Measurements from ENCODE around the gene PPP6R2.

Gene PPP6R2

DNA sequence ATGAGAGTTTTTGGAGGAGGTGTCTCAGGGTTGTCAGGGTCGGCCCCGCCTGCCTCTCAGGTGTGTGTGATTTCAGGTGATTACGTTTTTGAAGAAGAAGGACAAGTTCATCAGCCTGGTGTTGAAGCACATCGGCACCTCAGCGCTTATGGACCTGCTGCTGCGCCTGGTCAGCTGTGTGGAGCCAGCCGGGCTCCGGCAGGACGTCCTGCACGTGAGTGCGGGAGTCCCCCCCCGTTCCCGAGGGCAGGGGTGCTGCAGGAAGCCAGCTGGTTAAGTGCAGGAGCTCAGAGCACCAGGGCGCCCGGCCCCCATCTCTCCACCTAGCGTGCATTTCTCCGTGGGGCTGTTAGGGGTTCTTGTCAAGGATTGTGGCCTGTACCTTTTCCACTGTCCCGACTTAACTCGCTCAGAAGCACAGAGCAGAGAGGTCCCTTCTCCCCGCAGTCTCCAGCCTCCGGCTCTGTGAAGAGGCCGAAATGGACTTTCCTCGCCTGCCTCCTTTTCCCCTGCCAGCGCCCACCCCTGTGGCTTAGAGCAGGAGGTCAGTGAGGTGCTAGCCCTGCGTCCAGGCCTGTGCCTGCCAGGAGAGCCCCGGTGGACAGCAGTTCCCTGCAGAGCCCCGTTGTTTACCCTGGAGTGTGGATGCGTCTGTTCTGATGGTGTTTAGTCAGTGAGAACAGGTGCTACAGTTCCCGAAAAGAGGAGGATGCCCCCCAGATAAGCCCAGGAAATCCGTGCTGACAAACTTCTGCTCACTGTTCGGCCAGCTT is 71.5 kb downstream of the PPP6R2 start:
- H3K4me1 ChIP-seq (ENCODE audit: insufficient read depth, poor library complexity, severe bottlenecking) = no peaks in the 10 kb centered on the region
- H3K9me3 ChIP-seq (ENCODE audit: severe bottlenecking) = no peaks in the 10 kb centered on the region
- DNase-seq (ENCODE audit: low spot score) = no peak
- no peak for ATAC-seq (ENCODE audit: low read depth)
- peaks cover 48% of the 10 kb centered on the region for H3K36me3 ChIP-seq (ENCODE audit: low read depth)
- H3K27me3 ChIP-seq (ENCODE audit: insufficient read depth, poor library complexity, severe bottlenecking) = no peaks in the 10 kb centered on the region
- no peak overlapping the region for H3K4me3 ChIP-seq (ENCODE audit: severe bottlenecking)
- TF ChIP-seq, protein P1, sequence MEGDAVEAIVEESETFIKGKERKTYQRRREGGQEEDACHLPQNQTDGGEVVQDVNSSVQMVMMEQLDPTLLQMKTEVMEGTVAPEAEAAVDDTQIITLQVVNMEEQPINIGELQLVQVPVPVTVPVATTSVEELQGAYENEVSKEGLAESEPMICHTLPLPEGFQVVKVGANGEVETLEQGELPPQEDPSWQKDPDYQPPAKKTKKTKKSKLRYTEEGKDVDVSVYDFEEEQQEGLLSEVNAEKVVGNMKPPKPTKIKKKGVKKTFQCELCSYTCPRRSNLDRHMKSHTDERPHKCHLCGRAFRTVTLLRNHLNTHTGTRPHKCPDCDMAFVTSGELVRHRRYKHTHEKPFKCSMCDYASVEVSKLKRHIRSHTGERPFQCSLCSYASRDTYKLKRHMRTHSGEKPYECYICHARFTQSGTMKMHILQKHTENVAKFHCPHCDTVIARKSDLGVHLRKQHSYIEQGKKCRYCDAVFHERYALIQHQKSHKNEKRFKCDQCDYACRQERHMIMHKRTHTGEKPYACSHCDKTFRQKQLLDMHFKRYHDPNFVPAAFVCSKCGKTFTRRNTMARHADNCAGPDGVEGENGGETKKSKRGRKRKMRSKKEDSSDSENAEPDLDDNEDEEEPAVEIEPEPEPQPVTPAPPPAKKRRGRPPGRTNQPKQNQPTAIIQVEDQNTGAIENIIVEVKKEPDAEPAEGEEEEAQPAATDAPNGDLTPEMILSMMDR (IDR thresholded peaks at IDR 0.05; ENCODE audit: poor library complexity, severe bottlenecking) = no peak
- no peak overlapping the region for H3K27ac ChIP-seq (ENCODE audit: poor library complexity, severe bottlenecking)

DNA sequence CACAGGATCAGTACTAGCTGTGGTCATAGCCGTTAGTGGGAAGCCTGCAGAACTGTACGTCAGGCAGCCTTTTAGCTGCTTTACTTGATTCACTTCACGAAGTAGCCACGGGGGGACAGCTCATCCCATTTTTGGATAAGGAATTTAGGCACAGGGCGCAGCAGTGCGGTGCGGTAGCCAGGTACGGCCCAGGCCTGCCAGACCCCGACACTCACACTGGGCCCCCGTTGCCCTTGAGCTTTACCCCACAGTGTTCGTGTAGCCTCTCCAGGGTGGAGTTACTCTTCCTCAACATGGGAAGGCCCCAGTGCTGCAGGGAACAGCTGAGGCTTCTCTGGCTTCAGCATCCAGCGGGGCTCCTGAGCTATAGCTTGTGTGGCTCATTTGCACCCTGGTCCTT is 72.3 kb downstream of the PPP6R2 start:
- Histone ChIP-seq H3K36me3 (ENCODE audit: low read depth) (peaks cover 48% of the 10 kb centered on the region), H3K9me3 (ENCODE audit: severe bottlenecking) (no peaks in the 10 kb centered on the region), H3K27ac (ENCODE audit: poor library complexity, severe bottlenecking) (no peak overlapping the region), H3K4me3 (ENCODE audit: severe bottlenecking) (no peak overlapping the region), H3K27me3 (ENCODE audit: insufficient read depth, poor library complexity, severe bottlenecking) (no peaks in the 10 kb centered on the region), H3K4me1 (ENCODE audit: insufficient read depth, poor library complexity, severe bottlenecking) (no peaks in the 10 kb centered on the region)
- TF ChIP-seq, protein P1 (IDR thresholded peaks at IDR 0.05; ENCODE audit: poor library complexity, severe bottlenecking) = no peak
- no peak for DNase-seq (ENCODE audit: low spot score)
- ATAC-seq (ENCODE audit: low read depth) = no peak

DNA sequence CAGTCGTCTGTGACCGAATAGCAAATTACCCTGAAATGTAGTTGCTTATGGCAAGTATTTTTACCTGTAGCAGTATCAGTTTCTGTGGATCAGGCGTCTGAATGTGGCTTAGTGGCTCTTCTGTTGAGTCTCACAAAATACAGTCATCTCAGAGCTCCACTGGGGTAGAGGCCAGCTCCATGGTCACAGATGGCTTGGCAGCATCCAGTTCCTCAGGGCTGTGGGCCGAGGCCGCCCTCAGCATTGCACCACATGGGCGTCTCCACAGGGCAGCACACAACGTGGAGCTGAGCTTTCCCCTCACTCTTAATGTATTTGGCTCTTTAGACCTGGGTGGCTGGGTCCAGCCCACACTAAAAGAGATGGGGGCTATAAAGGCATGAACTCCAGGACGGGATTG is 73.9 kb downstream of the PPP6R2 start:
- Histone ChIP-seq H3K4me3 (ENCODE audit: severe bottlenecking) (no peak overlapping the region), H3K9me3 (ENCODE audit: severe bottlenecking) (no peaks in the 10 kb centered on the region), H3K27ac (ENCODE audit: poor library complexity, severe bottlenecking) (no peak overlapping the region), H3K4me1 (ENCODE audit: insufficient read depth, poor library complexity, severe bottlenecking) (no peaks in the 10 kb centered on the region), H3K27me3 (ENCODE audit: insufficient read depth, poor library complexity, severe bottlenecking) (no peaks in the 10 kb centered on the region), H3K36me3 (ENCODE audit: low read depth) (peaks cover 58% of the 10 kb centered on the region)
- TF ChIP-seq, protein P1 (IDR thresholded peaks at IDR 0.05; ENCODE audit: poor library complexity, severe bottlenecking) = no peak
- DNase-seq (ENCODE audit: low spot score) (no peak), ATAC-seq (ENCODE audit: low read depth) (no peak)

DNA sequence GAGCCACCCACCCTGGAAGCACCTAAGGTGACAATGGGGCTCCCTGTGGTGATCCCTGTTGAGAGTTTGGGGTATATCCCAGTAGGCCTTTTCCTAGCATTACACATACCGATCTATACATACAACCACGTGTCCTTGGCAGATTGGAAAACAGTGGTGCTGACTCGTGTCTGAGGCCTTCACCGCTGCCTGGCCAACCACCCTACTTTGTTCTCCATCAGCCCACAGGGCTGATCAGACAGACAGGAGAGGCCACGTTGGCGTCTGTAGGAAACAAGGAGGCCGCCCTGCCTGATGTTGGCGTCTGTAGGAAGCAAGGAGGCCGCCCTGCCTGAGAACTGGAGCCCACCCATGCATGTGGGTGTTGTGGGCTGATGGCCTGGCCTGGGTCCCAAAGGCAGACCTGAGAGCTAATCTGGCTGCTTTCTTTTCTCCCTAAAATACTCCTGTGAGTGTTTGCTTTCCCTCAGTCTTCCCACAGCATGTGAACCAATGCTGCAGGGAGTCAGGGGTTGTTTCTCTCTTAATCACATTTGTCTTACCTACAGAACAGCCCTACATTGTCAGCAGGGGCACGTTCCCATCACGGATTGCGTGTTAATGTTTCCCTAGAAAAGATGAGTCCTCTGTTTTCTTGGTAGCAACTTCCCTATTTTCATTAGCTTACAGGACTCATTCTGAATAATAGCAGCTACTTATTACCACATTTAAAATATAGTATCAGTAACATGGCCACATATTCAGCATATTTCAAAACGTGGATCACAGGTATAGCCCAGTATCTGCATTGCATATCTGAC is 74.5 kb downstream of the PPP6R2 start:
- TF ChIP-seq, protein P1 (IDR thresholded peaks at IDR 0.05; ENCODE audit: poor library complexity, severe bottlenecking) = no peak
- DNase-seq (ENCODE audit: low spot score) (no peak), ATAC-seq (ENCODE audit: low read depth) (no peak)
- H3K27ac ChIP-seq (ENCODE audit: poor library complexity, severe bottlenecking) = no peak overlapping the region
- H3K4me1 ChIP-seq (ENCODE audit: insufficient read depth, poor library complexity, severe bottlenecking) = no peaks in the 10 kb centered on the region
- no peak overlapping the region for H3K4me3 ChIP-seq (ENCODE audit: severe bottlenecking)
- H3K27me3 ChIP-seq (ENCODE audit: insufficient read depth, poor library complexity, severe bottlenecking) = no peaks in the 10 kb centered on the region
- H3K9me3 ChIP-seq (ENCODE audit: severe bottlenecking) = no peaks in the 10 kb centered on the region
- peaks cover 55% of the 10 kb centered on the region for H3K36me3 ChIP-seq (ENCODE audit: low read depth)

All from RWPE2 (cell line).